HG02571 (cell line): ENCODE results near the gene TRIM42.

Experiments
- ATAC-seq: cut with Tn5 transposase; IDR thresholded peaks from one replicate; pipeline ENCODE4 v1.9.1; 2021; ENCODE audit warnings: mild to moderate bottlenecking, moderate library complexity; ENCODE audit not compliant: unreplicated experiment

Gene TRIM42

GRCh38 chr3:140677764-140678163 is at the start of gene TRIM42:
TSS of gene TRIM42 (plus strand) at chr3:140678064. CDS start at chr3:140678230, 166 bp downstream.
- ATAC-seq, result no peak

GRCh38 chr3:140628606-140629005 is 49.3 kb upstream of the TRIM42 start:
- no peak for ATAC-seq

- no peak for ATAC-seq
Observed at GRCh38 chr3:140629357-140630137, 48.3 kb upstream of the TRIM42 start.

GRCh38 chr3:140630366-140630765 is 47.5 kb upstream of the TRIM42 start:
- no peak for ATAC-seq

GRCh38 chr3:140630866-140631265 is 47.0 kb upstream of the TRIM42 start:
- ATAC-seq, result no peak

- no peak for ATAC-seq
Observed at GRCh38 chr3:140635276-140635675, 42.6 kb upstream of the TRIM42 start.

- ATAC-seq, result no peak
Observed at GRCh38 chr3:140636406-140637138, 41.3 kb upstream of the TRIM42 start.

- ATAC-seq, result no peak
Observed at GRCh38 chr3:140651287-140651686, 26.6 kb upstream of the TRIM42 start.

GRCh38 chr3:140655678-140656077 is 22.2 kb upstream of the TRIM42 start:
- ATAC-seq, result no peak

GRCh38 chr3:140664111-140664510 is 13.8 kb upstream of the TRIM42 start:
- ATAC-seq, result no peak

GRCh38 chr3:140682586-140682985 is 4.7 kb downstream of the TRIM42 start:
- no peak for ATAC-seq

- no peak for ATAC-seq
Observed at GRCh38 chr3:140686128-140686527, 8.3 kb downstream of the TRIM42 start.

GRCh38 chr3:140686948-140687347 is 9.1 kb downstream of the TRIM42 start:
- ATAC-seq, result no peak

- no peak for ATAC-seq
Observed at GRCh38 chr3:140695361-140696061, 17.6 kb downstream of the TRIM42 start.

GRCh38 chr3:140699516-140700231 is 21.8 kb downstream of the TRIM42 start:
- no peak for ATAC-seq

- ATAC-seq, result no peak
Observed at GRCh38 chr3:140702281-140702680, 24.4 kb downstream of the TRIM42 start.

- no peak for ATAC-seq
Observed at GRCh38 chr3:140703496-140703895, 25.6 kb downstream of the TRIM42 start.

- no peak for ATAC-seq
Observed at GRCh38 chr3:140704733-140705132, 26.9 kb downstream of the TRIM42 start.

- ATAC-seq, result no peak
Observed at GRCh38 chr3:140705954-140706353, 28.1 kb downstream of the TRIM42 start.

GRCh38 chr3:140706360-140706759 is 28.5 kb downstream of the TRIM42 start:
- no peak for ATAC-seq

- no peak for ATAC-seq
Observed at GRCh38 chr3:140708815-140709214, 31.0 kb downstream of the TRIM42 start.
